Measurements from ENCODE around the gene EDAR. TPM values are rescaled to one million over a fixed set of nuclear protein-coding genes. Genes with fewer than 3 reads are reported as not detected.

EDAR gene
- polyA plus RNA-seq, 1 of the 3 experiments (the other 2 are of a cell fraction), result not detected

DNA sequence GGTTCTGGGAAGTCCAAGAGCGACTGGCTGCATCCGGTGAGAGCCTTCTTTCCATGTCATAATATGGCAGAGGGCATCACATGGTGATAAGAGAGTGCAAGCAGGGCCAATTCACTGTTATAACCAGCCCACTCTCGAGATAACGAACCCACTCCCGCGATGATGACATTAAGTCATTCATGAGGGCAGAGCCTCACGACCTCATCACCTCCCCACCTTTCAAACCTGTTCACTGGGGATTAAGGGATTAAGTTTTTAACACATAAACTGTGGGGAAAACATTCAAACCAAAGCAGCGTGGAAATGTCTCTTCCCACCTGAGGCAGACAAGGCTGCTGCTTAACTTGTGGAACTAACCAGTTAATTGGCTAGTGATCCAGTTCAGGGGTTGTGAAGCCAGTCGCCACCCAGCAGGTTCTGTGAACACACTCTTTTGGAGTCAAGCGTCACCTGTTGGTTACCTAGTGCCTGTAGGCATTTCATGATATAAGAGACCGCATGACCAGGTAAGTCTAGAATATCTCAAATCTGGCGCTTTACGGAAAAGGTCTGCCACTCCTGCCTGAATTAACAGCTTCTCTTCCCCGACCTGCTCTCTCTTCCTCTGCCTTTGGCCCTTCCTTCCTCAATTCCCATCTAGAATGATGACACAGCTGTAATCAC lies 54.3 kb downstream of the EDAR start:
- Histone ChIP-seq H3K9me3 (no peaks in the 10 kb centered on the region), H3K9me2 (no peaks in the 10 kb centered on the region), H3K27me3 (ENCODE audit: insufficient read depth) (peaks cover 15% of the 10 kb centered on the region; the same call in 1 of the 2 replicates), H4K20me1 (ENCODE audit: insufficient read depth) (no peaks in the 10 kb centered on the region), H3K4me3 (ENCODE audit: low read depth in 2 of 2, low read length in 1 of 2) (no peak overlapping the region), H3K4me1 (ENCODE audit: control insufficient read depth in 1 of 2, insufficient read depth in 2 of 2, low read depth in 1 of 2, low read length in 1 of 2) (peaks cover 0 to 20% of the 10 kb centered on the region in 2 experiments; a peak in 3 of 4 replicates), H2AFZ (ENCODE audit: low read depth) (no peak overlapping the region), H3F3A (replicated peaks; ENCODE audit: insufficient read depth) (no peaks in the 10 kb centered on the region), H3K4me2 (no peak overlapping the region), H3K79me2 (ENCODE audit: insufficient read depth) (no peaks in the 10 kb centered on the region), H3K36me3 (replicated peaks in 1 of 2; ENCODE audit: control insufficient read depth in 1 of 2, insufficient read depth in 2 of 2, low read length in 1 of 2) (no peaks in the 10 kb centered on the region), H3K27ac (ENCODE audit: low read depth in 2 of 2, low read length in 1 of 2) (no peak overlapping the region), H3K9ac (no peak overlapping the region)
- TF ChIP-seq RAD21 (IDR thresholded peaks at IDR 0.05; ENCODE audit: low read length), result no peak
- TF ChIP-seq JUND (IDR thresholded peaks at IDR 0.05), result no peak
- TF ChIP-seq FOXM1 (IDR thresholded peaks at IDR 0.05; ENCODE audit: low read depth), result no peak
- no peak for TF ChIP-seq SMC3 (IDR thresholded peaks at IDR 0.05; ENCODE audit: low read depth, low read length)
- no peak for TF ChIP-seq RCOR1 (IDR thresholded peaks at IDR 0.05; ENCODE audit: low read length)
- TF ChIP-seq CTCF (IDR thresholded peaks at IDR 0.05), result no peak
- TF ChIP-seq RFX5 (IDR thresholded peaks at IDR 0.05; ENCODE audit: low read length), result no peak
- TF ChIP-seq SIN3A (IDR thresholded peaks at IDR 0.05; ENCODE audit: borderline replicate concordance, low read depth, low read length), result no peak
- TF ChIP-seq NRF1 (IDR thresholded peaks at IDR 0.05; ENCODE audit: low read depth, low read length), result no peak
- TF ChIP-seq, protein P1, sequence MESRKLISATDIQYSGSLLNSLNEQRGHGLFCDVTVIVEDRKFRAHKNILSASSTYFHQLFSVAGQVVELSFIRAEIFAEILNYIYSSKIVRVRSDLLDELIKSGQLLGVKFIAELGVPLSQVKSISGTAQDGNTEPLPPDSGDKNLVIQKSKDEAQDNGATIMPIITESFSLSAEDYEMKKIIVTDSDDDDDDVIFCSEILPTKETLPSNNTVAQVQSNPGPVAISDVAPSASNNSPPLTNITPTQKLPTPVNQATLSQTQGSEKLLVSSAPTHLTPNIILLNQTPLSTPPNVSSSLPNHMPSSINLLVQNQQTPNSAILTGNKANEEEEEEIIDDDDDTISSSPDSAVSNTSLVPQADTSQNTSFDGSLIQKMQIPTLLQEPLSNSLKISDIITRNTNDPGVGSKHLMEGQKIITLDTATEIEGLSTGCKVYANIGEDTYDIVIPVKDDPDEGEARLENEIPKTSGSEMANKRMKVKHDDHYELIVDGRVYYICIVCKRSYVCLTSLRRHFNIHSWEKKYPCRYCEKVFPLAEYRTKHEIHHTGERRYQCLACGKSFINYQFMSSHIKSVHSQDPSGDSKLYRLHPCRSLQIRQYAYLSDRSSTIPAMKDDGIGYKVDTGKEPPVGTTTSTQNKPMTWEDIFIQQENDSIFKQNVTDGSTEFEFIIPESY (IDR thresholded peaks at IDR 0.05; ENCODE audit: borderline replicate concordance, low read depth), result no peak
- TF ChIP-seq, protein P2, sequence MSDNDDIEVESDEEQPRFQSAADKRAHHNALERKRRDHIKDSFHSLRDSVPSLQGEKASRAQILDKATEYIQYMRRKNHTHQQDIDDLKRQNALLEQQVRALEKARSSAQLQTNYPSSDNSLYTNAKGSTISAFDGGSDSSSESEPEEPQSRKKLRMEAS (IDR thresholded peaks at IDR 0.05; ENCODE audit: low read depth), result no peak
- TF ChIP-seq, protein P3, sequence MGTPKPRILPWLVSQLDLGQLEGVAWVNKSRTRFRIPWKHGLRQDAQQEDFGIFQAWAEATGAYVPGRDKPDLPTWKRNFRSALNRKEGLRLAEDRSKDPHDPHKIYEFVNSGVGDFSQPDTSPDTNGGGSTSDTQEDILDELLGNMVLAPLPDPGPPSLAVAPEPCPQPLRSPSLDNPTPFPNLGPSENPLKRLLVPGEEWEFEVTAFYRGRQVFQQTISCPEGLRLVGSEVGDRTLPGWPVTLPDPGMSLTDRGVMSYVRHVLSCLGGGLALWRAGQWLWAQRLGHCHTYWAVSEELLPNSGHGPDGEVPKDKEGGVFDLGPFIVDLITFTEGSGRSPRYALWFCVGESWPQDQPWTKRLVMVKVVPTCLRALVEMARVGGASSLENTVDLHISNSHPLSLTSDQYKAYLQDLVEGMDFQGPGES (IDR thresholded peaks at IDR 0.05; ENCODE audit: low read depth, low read length), result no peak
- TF ChIP-seq, protein P4, sequence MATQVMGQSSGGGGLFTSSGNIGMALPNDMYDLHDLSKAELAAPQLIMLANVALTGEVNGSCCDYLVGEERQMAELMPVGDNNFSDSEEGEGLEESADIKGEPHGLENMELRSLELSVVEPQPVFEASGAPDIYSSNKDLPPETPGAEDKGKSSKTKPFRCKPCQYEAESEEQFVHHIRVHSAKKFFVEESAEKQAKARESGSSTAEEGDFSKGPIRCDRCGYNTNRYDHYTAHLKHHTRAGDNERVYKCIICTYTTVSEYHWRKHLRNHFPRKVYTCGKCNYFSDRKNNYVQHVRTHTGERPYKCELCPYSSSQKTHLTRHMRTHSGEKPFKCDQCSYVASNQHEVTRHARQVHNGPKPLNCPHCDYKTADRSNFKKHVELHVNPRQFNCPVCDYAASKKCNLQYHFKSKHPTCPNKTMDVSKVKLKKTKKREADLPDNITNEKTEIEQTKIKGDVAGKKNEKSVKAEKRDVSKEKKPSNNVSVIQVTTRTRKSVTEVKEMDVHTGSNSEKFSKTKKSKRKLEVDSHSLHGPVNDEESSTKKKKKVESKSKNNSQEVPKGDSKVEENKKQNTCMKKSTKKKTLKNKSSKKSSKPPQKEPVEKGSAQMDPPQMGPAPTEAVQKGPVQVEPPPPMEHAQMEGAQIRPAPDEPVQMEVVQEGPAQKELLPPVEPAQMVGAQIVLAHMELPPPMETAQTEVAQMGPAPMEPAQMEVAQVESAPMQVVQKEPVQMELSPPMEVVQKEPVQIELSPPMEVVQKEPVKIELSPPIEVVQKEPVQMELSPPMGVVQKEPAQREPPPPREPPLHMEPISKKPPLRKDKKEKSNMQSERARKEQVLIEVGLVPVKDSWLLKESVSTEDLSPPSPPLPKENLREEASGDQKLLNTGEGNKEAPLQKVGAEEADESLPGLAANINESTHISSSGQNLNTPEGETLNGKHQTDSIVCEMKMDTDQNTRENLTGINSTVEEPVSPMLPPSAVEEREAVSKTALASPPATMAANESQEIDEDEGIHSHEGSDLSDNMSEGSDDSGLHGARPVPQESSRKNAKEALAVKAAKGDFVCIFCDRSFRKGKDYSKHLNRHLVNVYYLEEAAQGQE (IDR thresholded peaks at IDR 0.05; ENCODE audit: low read depth, low read length), result no peak
- no peak for TF ChIP-seq ELF1 (IDR thresholded peaks at IDR 0.05)
- TF ChIP-seq CHD2 (IDR thresholded peaks at IDR 0.05; ENCODE audit: low read length, partially characterized antibody), result no peak
- TF ChIP-seq PBX3 (IDR thresholded peaks at IDR 0.05), result no peak
- no peak for TF ChIP-seq FOSL2 (IDR thresholded peaks at IDR 0.05; ENCODE audit: borderline replicate concordance, low read depth)
- no peak for TF ChIP-seq GABPA (IDR thresholded peaks at IDR 0.05; ENCODE audit: low read depth)
- TF ChIP-seq TAF1 (IDR thresholded peaks at IDR 0.05; ENCODE audit: borderline replicate concordance, low read depth, low read length), result no peak
- no peak for DNase-seq
- ChIA-PET POLR2A (no interaction called here), CTCF (no interaction called here)
- 80% methylated on average over 14 of the region's 14 CpGs for WGBS (ENCODE audit: low lambda C conversion rate)
